Upper lobe of left lung (tissue), 4 donors: Measurements from ENCODE around the gene DMWD.

Source experiments
- POLR2A ChIP-seq, 4 donors: fragments of 450-650 bp; IDR thresholded peaks; one replicate each; pipeline ENCODE4 v1.5.1; 2016 to 2017; ENCODE audit warnings: antibody characterized with exemption in 4 of 4, mild to moderate bottlenecking in 2 of 4
- POLR2AphosphoS5 ChIP-seq, 2 donors: sonication (generic); formaldehyde crosslinking; IDR thresholded peaks; one replicate each; pipeline ENCODE4 v1.5.1; 2017; ENCODE audit warnings: antibody characterized with exemption in 2 of 2
- TF ChIP-seq, protein P1 (sequence below), 6 experiments: fragments of 450-650 bp in 4 of 6; fragments of 200-600 bp in 2 of 6; sonication (generic) in 2 of 6; IDR thresholded peaks; one replicate each; pipeline ENCODE4 v1.5.1; 2016 to 2019; ENCODE audit warnings: antibody characterized with exemption in 6 of 6

DNA sequence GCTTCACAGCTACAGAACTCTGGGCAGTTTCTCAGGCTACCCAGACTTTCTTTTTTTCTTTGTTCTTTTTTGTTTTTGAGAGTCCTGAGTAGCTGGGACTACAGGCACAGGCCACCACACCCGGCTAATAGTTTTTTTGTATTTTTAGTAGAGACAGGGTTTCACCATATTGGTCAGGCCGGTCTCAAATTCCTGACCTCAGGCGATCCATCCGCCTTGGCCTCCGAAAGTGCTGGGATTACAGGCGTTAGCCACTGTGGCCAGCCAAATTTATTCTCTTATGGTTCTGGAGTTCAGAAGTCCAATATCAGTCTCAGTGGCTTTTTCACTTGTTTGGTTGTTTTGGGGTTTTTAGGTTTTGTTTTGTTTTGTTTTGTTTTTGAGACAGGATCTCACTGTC lies 47.0 kb downstream of the DMWD start:
- TF ChIP-seq POLR2AphosphoS5 (IDR thresholded peaks at IDR 0.05) (no peak), POLR2A (IDR thresholded peaks at IDR 0.05) (no peak)
- TF ChIP-seq, protein P1, sequence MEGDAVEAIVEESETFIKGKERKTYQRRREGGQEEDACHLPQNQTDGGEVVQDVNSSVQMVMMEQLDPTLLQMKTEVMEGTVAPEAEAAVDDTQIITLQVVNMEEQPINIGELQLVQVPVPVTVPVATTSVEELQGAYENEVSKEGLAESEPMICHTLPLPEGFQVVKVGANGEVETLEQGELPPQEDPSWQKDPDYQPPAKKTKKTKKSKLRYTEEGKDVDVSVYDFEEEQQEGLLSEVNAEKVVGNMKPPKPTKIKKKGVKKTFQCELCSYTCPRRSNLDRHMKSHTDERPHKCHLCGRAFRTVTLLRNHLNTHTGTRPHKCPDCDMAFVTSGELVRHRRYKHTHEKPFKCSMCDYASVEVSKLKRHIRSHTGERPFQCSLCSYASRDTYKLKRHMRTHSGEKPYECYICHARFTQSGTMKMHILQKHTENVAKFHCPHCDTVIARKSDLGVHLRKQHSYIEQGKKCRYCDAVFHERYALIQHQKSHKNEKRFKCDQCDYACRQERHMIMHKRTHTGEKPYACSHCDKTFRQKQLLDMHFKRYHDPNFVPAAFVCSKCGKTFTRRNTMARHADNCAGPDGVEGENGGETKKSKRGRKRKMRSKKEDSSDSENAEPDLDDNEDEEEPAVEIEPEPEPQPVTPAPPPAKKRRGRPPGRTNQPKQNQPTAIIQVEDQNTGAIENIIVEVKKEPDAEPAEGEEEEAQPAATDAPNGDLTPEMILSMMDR (IDR thresholded peaks at IDR 0.05) = no peak
